Stromal cell of bone marrow (primary cell): ENCODE measurements around the gene DKKL1.

ENCODE experiments used
- DNase-seq: peaks from one replicate; pipeline ENCODE4 v3.0.0-alpha.2; 2012; ENCODE audit warnings: low read depth

DKKL1 gene

GRCh38 chr19:49396738-49397505, 33.2 kb downstream of the DKKL1 start:
- DNase-seq: no peak

- no peak for DNase-seq
These were observed 34.4 kb downstream of the DKKL1 start for GRCh38 chr19:49398001-49398615.

DNA sequence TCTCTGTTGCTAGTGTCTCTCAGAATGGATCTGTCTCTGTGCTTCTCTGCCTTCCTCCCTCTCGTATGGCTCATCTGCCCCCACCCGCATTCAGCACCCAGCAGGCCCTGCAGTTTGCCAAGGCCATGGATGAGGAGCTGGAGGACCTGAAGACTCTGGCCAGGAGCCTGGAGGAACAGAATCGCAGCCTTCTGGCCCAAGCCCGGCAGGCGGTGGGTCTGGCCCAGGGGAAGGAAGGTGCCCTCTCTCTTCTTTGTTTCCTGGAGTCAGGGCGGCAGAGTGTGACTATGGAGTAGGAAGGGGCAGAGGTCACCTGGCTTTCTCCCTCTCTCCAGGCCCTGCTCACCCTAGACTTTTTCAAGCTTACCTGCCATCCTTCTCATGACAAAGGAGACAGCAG, 35.3 kb downstream of the DKKL1 start:
- DNase-seq: no peak

DNA sequence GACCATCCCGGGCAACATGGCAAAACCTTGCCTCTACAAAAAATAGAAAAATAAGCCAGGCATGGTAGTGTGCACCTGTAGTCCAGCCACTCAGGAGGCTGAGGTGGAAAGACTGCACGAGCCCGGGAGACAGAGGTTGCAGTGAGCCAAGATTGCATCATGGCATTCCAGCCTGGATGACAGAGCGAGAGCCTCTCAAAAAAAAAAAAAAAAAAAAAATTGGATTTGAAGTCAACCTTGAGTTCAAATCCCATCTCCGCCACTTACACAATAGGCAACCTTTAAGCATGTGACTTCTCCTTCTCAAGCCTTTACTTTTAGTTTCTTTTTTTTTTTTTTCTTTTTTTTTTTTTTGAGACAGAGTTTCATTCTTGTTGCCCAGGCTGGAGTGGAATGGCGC, 36.4 kb downstream of the DKKL1 start:
- no peak for DNase-seq

DNA sequence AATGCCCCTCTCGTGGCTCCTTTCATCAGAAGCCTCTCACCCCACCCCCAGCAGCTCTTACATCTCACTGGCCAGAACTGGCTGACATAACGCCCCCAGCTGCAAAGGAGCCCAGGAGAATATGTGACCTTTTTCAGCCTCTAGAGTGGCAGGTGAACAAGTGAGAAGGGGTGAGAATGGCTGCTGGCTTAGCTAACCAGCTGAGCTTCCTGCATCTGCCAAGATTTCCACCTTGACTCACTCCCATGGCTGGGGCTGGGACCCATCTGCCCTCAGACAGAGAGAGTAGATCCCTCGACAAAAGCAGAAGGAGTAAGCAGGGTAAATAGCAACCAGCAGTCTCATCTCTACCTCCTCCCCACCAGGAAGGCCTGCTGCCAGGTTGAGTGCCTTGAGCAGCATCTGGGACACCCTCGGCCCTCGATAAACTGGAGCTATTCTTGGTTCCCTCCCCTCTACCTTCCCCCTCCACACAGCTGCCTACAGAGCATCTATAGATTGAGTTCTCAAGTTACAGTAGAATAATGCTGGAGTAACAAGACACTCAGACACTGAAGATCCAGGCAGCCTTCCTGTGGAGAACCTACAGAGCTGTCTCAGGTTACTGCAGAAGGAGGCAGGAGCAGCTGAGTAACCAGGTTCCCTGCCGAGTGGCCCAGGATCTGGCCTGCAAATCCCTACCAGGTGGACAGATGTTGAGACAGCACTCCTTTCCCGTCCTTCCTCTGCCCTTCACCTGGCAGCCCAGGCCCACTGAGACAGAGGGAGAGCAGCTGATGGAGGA, 39.9 kb downstream of the DKKL1 start:
- no peak for DNase-seq

DNA sequence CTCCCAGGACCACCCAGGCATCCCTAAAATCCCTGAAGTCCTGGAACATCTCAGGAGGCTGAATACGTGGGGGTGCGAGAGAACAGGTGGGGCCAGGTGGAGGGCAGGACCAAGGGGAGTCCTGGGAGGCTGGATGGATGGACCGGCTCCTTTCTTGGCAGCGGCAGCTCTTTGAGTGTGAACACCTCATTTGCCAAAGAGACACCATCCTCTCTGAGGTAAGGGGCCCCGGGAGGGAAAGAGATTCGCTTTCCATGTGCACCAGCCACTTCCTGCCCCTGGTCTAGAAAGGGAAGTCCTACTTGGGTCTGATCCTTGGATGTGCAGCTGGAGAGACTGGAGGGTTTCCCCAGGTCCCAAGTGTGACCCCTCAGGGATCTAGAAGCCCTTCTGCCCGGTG, 43.4 kb downstream of the DKKL1 start:
- DNase-seq: no peak

DNA sequence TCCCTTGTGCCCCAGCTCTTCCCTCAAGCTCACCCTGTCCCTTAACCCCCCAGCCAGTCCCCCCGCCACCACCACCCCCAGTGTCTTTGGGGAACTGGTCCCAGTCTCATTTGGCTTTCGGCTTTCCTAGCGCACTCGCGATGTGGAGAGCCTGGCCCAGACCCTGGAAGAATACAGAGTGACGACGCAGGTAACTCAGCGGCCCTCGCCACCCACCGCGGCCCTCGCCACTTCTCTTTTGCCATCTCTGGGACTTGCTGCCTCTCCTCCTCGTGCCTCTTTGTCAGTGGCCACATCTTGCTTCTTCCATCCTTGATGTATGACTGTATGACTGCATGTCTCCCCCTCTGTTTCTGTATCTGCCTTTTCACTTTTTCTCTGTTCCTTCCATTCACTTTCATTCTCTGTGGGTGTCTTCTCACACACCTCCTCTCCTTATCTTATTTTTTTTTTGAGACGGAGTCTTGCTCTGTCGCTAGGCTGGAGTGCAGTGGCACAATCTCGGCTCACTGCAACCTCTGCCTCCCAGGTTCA, 43.9 kb downstream of the DKKL1 start:
- DNase-seq: no peak

DNA sequence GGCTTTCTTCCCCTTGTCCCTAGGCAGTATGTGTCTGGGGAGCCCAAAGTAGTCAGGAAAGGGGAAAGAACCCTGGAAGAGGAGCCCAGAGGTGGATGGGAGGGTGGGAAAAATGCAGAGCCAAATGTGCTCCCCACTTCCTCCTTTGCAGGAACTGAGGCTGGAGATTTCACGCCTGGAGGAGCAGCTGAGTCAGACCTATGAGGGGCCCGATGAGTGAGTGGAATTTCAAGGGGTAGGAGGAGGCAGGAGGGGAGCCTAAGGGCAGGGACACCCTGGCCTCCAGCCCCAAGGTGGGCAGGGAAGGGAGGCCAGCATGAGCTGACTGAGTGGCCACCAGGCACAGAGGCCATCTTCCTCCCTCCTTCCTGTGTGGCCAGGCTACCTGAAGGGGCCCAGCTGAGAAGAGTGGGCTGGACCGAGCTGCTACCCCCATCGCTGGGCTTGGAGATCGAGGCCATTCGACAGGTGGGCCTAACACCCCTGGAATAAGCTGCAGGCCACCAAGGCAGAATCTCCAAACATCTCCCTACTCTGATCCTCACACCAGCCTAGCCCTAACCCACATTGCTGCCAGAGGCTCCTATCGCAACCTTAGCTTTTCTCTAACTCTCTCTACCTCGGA, 45.3 kb downstream of the DKKL1 start:
- DNase-seq: no peak

GRCh38 chr19:49409441-49410029, 45.9 kb downstream of the DKKL1 start:
- no peak for DNase-seq

DNA sequence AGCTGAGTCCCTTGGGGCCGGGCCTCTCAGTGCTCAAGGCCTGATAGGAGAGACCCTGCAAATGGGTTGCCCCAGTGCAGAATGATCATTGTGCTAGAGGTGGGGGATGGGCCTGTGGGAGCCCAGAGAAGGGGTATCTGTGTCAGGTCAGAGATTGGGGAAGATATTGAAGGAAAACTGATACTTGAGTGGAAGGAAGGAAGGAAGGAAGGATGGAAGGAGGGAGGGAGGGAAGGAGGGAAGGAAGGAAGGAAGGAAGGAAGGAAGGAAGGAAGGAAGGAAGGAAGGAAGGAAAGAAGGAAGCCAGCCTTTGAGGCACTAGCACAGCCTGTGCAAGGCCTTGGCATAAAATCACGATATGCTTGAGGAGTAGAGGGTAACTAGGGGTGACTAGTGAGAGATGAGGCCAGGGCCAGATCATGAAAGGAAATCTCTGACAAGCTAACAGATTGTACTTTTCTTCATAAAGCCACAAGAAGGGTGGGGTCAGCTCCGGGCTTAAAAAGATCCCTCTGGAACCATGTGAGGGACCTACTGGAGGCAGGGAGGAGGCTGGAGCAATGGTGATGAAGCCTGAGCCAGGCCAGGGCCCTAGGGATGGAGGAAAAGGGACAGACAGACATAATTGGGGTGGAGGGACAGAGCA, 48.1 kb downstream of the DKKL1 start:
- no peak for DNase-seq

GRCh38 chr19:49413348-49413747, 49.7 kb downstream of the DKKL1 start:
- no peak for DNase-seq

DNA sequence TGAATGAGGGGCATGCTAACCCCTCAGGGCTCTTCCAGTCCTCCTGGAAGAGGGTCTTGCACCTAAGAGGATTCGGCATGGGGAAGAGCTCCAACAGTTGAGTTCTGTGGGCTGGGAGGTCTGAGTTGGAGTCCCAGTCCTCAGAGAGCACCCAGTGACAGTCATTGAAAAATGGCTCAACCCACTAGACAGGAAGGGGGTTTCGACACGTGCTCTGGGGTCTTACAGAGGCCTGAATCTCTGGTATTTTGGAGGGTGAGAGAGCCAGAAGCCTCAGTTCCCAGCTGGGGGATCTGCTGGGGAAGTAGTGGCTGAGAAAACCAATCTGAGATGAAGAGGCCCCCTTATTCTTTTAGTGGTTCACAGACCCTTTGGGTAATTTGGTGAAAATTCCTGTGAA, 50.6 kb downstream of the DKKL1 start:
- no peak for DNase-seq

DNA sequence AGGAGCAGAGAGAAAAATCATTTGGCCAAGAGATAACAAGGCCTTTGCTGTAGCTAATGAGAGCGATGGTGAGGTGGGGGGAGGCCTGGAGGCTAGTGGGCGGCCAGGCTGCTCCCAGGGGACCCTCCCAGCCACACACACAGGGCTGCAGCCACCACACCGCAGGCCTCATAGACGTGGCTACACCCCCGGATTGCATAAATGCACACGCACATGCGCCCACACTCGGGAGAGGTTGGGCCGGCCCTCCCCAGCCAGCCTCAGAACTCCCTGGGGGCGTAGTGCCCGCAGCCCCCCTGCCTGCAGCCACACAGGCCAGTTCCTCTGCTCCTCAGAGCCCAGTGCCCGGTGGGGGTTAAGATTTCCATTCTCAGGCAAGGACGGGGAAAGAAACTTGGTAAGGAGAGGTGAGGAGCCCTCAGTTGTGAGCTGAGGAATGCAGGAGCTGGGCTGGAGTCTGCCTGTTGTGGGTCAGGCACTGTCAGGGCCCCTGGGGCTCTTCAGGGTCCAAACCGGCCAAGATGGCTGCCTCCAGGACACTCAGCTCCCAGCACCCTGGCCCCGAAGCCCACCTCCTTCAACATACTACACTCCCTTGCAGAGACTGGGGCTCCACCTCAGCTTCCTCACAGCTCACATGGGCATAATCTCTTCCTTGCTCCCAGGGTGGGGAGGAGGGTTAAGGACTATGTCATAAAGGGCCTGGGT, 51.6 kb downstream of the DKKL1 start:
- DNase-seq: peak; percentile 38

- DNase-seq: no peak
These were observed 52.1 kb downstream of the DKKL1 start for GRCh38 chr19:49415810-49416200.

GRCh38 chr19:49417088-49417487, 53.4 kb downstream of the DKKL1 start:
- no peak for DNase-seq

DNA sequence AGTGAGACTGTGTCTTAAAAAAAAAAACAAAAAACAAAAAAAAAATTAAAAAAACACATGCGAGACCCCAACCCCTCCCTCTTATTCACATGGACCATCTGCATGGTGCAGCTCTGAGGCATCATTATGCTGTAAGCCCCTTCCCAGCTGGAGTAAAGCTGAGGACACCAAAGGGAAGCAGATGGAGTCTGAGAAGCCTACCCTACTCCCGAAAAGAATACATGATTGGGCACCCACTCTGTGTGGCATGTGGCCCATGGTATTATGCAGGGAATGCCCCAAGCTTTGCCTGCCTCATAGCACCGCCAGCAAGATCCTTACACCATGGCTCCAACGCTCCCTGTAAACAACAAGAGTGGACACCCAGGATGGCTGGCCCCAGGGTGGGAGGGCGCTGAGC, 54.8 kb downstream of the DKKL1 start:
- DNase-seq: no peak

- no peak for DNase-seq
These were observed 55.5 kb downstream of the DKKL1 start for GRCh38 chr19:49419173-49419572.

GRCh38 chr19:49420227-49420626, 56.5 kb downstream of the DKKL1 start:
- no peak for DNase-seq

DNA sequence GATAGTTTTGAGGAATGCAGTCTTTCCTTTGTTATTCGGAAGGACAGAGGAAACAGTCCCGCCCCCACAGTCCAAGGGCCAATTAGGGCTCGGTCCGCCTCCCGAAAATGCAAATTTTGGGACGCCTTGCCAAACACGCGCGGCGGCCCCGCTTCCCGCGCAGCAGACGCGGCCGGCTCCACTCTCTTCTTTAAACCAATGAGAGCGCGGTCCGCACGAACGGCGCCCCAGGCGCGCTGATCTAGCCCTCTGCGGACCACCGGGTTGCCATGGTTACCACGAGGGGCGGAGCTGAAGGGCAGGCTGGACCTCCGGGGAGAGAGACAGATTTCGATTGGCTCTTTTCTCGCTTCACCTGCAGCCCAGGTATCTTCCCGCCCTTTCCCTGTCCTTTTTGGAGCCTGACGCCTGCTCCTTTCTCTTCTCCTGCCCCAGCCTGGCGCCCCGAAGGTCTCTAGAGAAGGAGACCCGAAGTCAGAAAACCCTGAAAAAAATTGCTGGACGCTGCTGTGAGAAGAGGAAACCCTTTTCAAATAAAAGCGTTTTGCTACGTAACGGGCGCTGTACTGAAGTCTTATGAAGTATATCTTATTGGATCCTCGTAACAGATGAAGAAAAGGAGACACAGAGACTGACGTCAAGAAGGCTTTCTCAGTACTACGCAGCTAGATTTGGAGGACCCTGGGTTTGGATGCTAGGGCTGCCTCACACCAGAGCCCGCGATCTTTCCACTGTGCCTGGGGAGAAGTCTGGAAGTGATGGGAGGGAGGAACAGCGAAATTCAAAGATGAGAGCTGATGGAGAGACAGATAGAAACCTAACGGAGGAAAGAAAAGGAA, 57.6 kb downstream of the DKKL1 start:
- DNase-seq: peak; percentile 25

- no peak for DNase-seq
These were observed 58.2 kb downstream of the DKKL1 start for GRCh38 chr19:49421878-49422202.
